Measurements from ENCODE around the gene PTGDR2. TPM values are rescaled to one million over a fixed set of nuclear protein-coding genes. Genes with fewer than 3 reads are reported as not detected.

Gene PTGDR2
- total RNA-seq, result not detected in 2 replicates

DNA sequence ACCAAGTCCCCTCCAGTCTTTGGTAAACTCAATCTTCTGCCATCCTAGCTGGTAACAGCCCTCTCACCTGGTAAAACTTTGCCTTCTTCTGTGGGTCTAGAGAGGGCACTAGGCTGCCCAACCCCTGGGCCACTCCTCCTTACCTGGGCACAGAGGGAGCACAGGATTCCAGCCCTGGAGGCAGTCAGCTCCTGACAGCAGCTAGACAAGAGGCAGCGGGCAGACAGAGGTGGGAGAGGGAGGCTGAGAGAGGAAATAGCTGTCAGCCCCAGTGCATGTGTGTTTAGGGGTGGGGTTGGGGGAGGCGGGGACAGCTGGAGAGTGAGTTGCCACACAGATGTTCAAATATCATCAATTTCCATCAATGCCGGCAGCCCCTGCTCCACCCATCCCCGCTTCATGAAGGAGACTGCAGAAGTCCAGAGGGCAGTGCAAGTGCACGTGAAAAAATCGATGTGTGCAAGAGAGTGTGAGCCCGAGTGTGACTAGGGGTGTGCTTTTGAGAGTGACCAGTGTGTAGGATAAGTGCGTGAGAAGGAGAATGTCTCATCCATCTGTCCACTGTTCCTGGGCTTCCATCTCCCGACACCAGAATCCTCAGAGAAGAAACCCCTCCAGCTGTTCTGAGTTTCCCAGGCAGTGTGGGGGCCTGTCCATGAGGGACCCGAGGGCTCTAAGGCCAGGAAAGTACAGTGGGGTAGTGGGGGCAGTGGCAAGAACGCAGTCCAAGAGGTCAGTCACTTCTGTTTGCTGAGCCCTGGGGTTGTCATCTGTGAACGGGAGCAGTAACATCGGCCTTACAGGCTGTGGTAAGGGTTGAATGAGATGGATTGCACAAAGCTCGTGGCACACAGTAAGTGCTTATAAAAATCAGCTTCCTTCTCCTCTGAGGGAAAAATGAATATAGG, at the start of gene PTGDR2:
Gene PTGDR2 (minus strand): TSS at position 225 of the 908 bp plus-strand sequence. CDS start 2,228 bp downstream, outside the sequence.
- H3K36me3 ChIP-seq (ENCODE audit: control insufficient read depth, insufficient read depth, low read length), result no peaks in the 10 kb centered on the region
- H3K4me3 ChIP-seq (ENCODE audit: low read depth, low read length), result no peak within 1 kb of the TSS
- peaks cover 17% of the 10 kb centered on the region for H3K27me3 ChIP-seq (ENCODE audit: control insufficient read depth, insufficient read depth, low read length)
- no peak for DNase-seq (ENCODE audit: low read depth)
- TF ChIP-seq CTCF (IDR thresholded peaks at IDR 0.05; ENCODE audit: insufficient read depth, low read length, poor library complexity, severe bottlenecking), result no peak

DNA sequence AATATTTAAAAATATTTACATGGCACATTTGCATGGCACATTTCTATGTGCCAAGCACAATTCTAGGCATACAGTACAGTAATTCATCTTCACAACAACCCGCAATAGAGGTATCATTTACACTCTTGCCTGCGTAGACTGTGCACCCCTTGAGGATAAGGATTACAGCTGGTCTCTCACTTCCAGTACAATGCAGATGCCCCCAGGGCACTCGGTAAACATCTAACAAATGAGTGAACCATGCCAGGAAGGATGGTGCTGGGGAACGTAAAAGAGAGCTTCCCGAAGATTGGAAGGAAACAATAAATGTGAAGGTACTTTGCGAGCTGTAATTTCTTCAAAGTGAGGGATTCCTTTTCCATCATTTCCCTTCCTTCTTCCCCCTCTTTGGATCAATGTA, 49.3 kb upstream of the PTGDR2 start:
- no peak for DNase-seq (ENCODE audit: low read depth)
- Histone ChIP-seq H3K36me3 (ENCODE audit: control insufficient read depth, insufficient read depth, low read length) (peaks cover 1% of the 10 kb centered on the region), H3K27me3 (ENCODE audit: control insufficient read depth, insufficient read depth, low read length) (peaks cover under 1% of the 10 kb centered on the region), H3K4me3 (ENCODE audit: low read depth, low read length) (peak overlapping the region; percentile 81)
- no peak for TF ChIP-seq CTCF (IDR thresholded peaks at IDR 0.05; ENCODE audit: insufficient read depth, low read length, poor library complexity, severe bottlenecking)

DNA sequence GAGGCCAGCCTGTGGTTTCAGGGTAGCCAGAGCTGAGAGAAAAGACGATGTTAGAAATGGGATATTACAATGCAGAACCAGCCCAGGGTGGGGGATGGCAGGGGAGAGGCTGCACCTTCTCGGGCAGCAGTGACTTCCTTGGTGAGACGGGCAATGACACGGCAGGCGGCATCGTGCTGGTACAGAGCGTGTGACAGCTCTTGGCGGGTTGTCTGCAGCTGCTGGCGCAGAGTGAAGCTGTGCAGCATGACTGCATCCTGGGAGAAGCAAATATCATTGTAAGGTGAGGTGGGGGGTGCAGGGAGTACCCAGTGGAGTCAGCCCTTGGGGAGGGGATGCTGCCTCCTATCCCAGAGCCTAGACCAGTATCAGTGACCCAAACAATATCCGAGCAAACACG, 46.9 kb upstream of the PTGDR2 start:
- Histone ChIP-seq H3K4me3 (ENCODE audit: low read depth, low read length) (no peak overlapping the region), H3K27me3 (ENCODE audit: control insufficient read depth, insufficient read depth, low read length) (no peaks in the 10 kb centered on the region), H3K36me3 (ENCODE audit: control insufficient read depth, insufficient read depth, low read length) (peaks cover 5% of the 10 kb centered on the region)
- DNase-seq (ENCODE audit: low read depth), result no peak
- TF ChIP-seq CTCF (IDR thresholded peaks at IDR 0.05; ENCODE audit: insufficient read depth, low read length, poor library complexity, severe bottlenecking), result no peak

DNA sequence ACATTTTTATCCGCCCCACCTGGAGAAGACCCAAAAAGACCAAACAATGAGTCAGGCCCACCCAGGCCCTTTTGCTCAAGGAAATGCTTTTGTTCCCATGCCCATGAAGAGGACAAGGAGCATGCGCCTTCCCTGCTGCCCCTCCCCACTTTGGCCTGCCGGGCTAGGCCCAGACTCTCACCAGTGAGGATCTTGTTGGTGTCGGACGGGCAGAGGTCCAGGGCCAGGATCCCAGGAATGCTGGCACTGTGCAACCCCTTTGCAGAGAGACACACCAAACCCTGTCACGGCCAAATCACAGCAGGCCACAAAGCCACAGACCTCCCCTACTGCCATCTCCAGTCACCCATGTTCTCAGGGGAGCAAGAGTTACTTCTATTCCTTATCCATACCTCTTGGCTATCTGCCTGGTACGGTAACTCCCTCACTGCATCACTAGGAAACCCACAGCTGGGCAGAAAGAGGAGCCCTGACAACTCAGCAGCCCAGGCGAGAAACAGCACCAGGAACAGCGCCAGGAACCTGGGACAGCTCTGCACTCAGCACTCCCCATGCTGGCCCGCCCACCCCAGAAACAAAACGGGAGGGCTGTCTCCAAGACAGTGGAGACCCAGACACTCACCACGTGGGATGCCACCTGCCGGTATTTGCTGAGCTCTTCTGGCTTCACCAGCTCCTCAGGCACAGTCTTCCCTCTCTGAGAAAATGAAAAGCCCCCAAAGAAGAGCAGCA, 45.1 kb upstream of the PTGDR2 start:
- no peak for TF ChIP-seq CTCF (IDR thresholded peaks at IDR 0.05; ENCODE audit: insufficient read depth, low read length, poor library complexity, severe bottlenecking)
- peaks cover 7% of the 10 kb centered on the region for H3K36me3 ChIP-seq (ENCODE audit: control insufficient read depth, insufficient read depth, low read length)
- H3K27me3 ChIP-seq (ENCODE audit: control insufficient read depth, insufficient read depth, low read length), result no peaks in the 10 kb centered on the region
- no peak for DNase-seq (ENCODE audit: low read depth)
- no peak overlapping the region for H3K4me3 ChIP-seq (ENCODE audit: low read depth, low read length)

GRCh38 chr11:60899977-60900376, 44.2 kb upstream of the PTGDR2 start:
- peaks cover 7% of the 10 kb centered on the region for H3K36me3 ChIP-seq (ENCODE audit: control insufficient read depth, insufficient read depth, low read length)
- TF ChIP-seq CTCF (IDR thresholded peaks at IDR 0.05; ENCODE audit: insufficient read depth, low read length, poor library complexity, severe bottlenecking), result no peak

More at GRCh38 chr11:60899977-60900376, 44.2 kb upstream of the PTGDR2 start:
- DNase-seq (ENCODE audit: low read depth), result no peak
- Histone ChIP-seq H3K27me3 (ENCODE audit: control insufficient read depth, insufficient read depth, low read length) (no peaks in the 10 kb centered on the region), H3K4me3 (ENCODE audit: low read depth, low read length) (no peak overlapping the region)
